ENCODE results near the gene LRRC10B. TPM values are rescaled to one million over a fixed set of nuclear protein-coding genes. Genes with fewer than 3 reads are reported as not detected.

LRRC10B gene
- total and polyA plus RNA-seq, 2 experiments from 2014 or later = 0.60 to 0.62 TPM

- Histone ChIP-seq H3K27me3 (no peaks in the 10 kb centered on the region), H3K4me3 (no peak overlapping the region), H3K4me1 (ENCODE audit: low read depth) (peaks cover 7% of the 10 kb centered on the region), H3K36me3 (no peaks in the 10 kb centered on the region), H3K27ac (no peak overlapping the region), H3K9me3 (ENCODE audit: low read depth) (no peaks in the 10 kb centered on the region)
- no peak for TF ChIP-seq CTCF (IDR thresholded peaks at IDR 0.05; ENCODE audit: low read depth, low read length)
- no peak for DNase-seq (ENCODE audit: low read depth in 1 of 2, low spot score in 1 of 2)
Observed at GRCh38 chr11:61495801-61496601, 12.5 kb upstream of the LRRC10B start.

GRCh38 chr11:61496602-61497400 is 11.7 kb upstream of the LRRC10B start:
- H3K27ac ChIP-seq = no peak overlapping the region
- no peaks in the 10 kb centered on the region for H3K36me3 ChIP-seq
- no peak for DNase-seq (ENCODE audit: low read depth in 1 of 2, low spot score in 1 of 2)
- no peaks in the 10 kb centered on the region for H3K27me3 ChIP-seq
- H3K9me3 ChIP-seq (ENCODE audit: low read depth) = no peaks in the 10 kb centered on the region
- no peak for TF ChIP-seq CTCF (IDR thresholded peaks at IDR 0.05; ENCODE audit: low read depth, low read length)
- no peak overlapping the region for H3K4me3 ChIP-seq
- H3K4me1 ChIP-seq (ENCODE audit: low read depth) = peaks cover 7% of the 10 kb centered on the region

- H3K9me3 ChIP-seq (ENCODE audit: low read depth) = no peaks in the 10 kb centered on the region
- no peak for DNase-seq (ENCODE audit: low read depth in 1 of 2, low spot score in 1 of 2)
- H3K4me1 ChIP-seq (ENCODE audit: low read depth) = peaks cover 7% of the 10 kb centered on the region
- H3K36me3 ChIP-seq = no peaks in the 10 kb centered on the region
- no peak overlapping the region for H3K4me3 ChIP-seq
- H3K27me3 ChIP-seq = no peaks in the 10 kb centered on the region
- no peak for TF ChIP-seq CTCF (IDR thresholded peaks at IDR 0.05; ENCODE audit: low read depth, low read length)
- H3K27ac ChIP-seq = no peak overlapping the region
Observed at GRCh38 chr11:61497473-61497872, 11.1 kb upstream of the LRRC10B start.

- no peak for TF ChIP-seq CTCF (IDR thresholded peaks at IDR 0.05; ENCODE audit: low read depth, low read length)
- no peak for DNase-seq (ENCODE audit: low read depth in 1 of 2, low spot score in 1 of 2)
- Histone ChIP-seq H3K9me3 (ENCODE audit: low read depth) (no peaks in the 10 kb centered on the region), H3K4me1 (ENCODE audit: low read depth) (peaks cover 7% of the 10 kb centered on the region), H3K36me3 (no peaks in the 10 kb centered on the region), H3K27ac (no peak overlapping the region), H3K27me3 (no peaks in the 10 kb centered on the region), H3K4me3 (no peak overlapping the region)
Observed at GRCh38 chr11:61497876-61498275, 10.7 kb upstream of the LRRC10B start.

GRCh38 chr11:61498767-61499341 is 9.7 kb upstream of the LRRC10B start:
- Histone ChIP-seq H3K9me3 (ENCODE audit: low read depth) (no peaks in the 10 kb centered on the region), H3K4me1 (ENCODE audit: low read depth) (peaks cover 7% of the 10 kb centered on the region), H3K36me3 (no peaks in the 10 kb centered on the region), H3K27me3 (no peaks in the 10 kb centered on the region), H3K27ac (no peak overlapping the region), H3K4me3 (no peak overlapping the region)
- DNase-seq (ENCODE audit: low read depth in 1 of 2, low spot score in 1 of 2) = no peak
- no peak for TF ChIP-seq CTCF (IDR thresholded peaks at IDR 0.05; ENCODE audit: low read depth, low read length)
